GM13976 (cell line): ENCODE results near the gene EDN3.

Experiments used
- DNase-seq: peaks from one replicate; pipeline ENCODE4 v3.0.0; 2012; ENCODE audit warnings: low spot score
- in situ Hi-C: fragments of 300-500 bp; cut with MboI; formaldehyde crosslinking; loops from one replicate; pipeline ENCODE4 v1.12.0; 2022; ENCODE audit warnings: low sequenced_read_pairs, mixed read lengths, inconsistent platforms; ENCODE audit not compliant: unreplicated experiment
- TF ChIP-seq, protein P1 (sequence below): IDR thresholded peaks from 2 replicates; pipeline ENCODE4 v1.5.1; 2012; ENCODE audit warnings: borderline replicate concordance, mild to moderate bottlenecking; ENCODE audit not compliant: insufficient read depth; ENCODE audit errors: extremely low read depth, missing control alignments, control extremely low read depth

EDN3 gene, protein sequence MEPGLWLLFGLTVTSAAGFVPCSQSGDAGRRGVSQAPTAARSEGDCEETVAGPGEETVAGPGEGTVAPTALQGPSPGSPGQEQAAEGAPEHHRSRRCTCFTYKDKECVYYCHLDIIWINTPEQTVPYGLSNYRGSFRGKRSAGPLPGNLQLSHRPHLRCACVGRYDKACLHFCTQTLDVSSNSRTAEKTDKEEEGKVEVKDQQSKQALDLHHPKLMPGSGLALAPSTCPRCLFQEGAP

DNA sequence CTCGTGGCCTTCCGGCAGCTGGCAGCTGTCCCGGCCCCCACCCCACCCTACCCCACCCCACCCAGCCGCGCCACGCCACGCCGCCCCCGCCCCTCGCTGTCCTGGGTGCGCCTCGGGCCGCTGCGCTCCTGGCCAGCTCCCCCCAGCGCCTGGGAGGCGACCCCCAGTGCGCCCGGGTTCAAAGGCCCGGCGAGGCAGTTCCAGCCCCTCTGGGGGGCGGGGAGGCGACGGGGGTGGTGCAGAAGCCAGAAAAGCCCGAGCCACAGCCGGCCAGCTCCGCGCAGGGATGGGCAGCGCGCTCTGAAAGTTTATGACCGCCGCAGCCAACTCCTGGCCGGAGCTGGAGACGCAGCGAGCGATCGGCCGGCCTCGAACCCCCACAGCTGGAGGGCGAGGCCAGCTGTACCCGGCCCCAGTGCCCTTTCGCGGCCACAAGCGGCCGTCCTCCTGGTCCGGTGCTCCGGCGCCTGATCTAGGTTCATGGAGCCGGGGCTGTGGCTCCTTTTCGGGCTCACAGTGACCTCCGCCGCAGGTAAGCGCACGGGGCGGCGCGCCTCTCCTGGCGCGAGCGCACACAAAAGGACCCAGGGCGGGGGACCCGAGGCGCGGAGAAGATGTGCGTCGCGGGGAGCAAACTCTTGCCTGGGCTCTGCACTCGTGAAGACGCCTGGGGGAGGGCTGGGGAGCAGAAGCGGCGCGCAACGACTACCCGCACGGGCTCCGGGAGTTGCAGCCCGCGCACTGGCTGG is at the start of gene EDN3:
EDN3 (plus strand) TSS at position 279 of the 749 bp plus-strand sequence; CDS start at position 481, 202 bp downstream.
- in situ Hi-C loops: no loop called here
- TF ChIP-seq, protein P1, sequence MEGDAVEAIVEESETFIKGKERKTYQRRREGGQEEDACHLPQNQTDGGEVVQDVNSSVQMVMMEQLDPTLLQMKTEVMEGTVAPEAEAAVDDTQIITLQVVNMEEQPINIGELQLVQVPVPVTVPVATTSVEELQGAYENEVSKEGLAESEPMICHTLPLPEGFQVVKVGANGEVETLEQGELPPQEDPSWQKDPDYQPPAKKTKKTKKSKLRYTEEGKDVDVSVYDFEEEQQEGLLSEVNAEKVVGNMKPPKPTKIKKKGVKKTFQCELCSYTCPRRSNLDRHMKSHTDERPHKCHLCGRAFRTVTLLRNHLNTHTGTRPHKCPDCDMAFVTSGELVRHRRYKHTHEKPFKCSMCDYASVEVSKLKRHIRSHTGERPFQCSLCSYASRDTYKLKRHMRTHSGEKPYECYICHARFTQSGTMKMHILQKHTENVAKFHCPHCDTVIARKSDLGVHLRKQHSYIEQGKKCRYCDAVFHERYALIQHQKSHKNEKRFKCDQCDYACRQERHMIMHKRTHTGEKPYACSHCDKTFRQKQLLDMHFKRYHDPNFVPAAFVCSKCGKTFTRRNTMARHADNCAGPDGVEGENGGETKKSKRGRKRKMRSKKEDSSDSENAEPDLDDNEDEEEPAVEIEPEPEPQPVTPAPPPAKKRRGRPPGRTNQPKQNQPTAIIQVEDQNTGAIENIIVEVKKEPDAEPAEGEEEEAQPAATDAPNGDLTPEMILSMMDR: no peak
- no peak for DNase-seq

DNA sequence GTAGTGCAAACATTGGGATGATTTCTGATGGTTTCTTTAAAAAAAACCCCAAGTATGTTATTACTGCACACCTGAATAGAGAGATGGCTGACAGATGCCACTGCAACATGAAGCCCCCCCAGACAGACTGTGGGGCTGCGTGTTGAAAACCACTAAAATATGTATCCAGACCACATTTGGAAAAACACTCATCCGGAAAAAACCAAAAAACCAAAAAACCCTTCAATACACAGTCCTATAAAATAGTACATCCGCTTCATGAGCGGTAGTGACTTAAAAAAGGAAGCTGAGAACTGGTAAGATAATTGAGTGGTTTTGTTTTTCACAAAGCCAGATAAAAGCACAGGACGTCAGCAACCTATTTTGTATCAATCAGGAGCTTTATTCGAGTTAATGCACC is 47.1 kb upstream of the EDN3 start:
- TF ChIP-seq, protein P1: no peak
- in situ Hi-C loops: no loop called here
- no peak for DNase-seq

DNA sequence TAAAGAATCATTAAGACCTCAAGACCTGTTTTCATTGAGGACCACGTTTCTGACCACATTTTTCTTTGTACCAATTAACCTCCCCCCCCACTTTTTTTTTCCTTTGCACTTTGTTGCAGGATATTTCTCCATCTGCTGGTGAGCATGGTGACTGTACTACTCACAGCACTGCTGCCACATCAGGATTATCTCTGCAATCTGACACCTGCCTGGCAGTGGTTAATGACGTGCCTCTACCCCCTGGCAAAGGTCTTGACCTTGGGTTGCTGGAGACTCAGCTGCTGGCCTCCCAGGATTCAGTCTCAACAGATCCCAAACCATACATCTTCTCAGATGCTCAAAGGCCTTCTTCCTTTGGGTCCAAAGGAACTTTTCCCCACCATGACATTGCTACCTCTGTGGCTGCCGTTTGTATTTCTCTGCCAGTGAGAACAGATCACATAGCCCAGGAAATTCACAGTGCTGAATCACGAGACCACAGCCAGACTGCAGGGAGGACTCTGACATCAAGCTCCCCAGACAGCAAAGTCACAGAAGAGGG is 46.6 kb upstream of the EDN3 start:
- DNase-seq: no peak
- TF ChIP-seq, protein P1: no peak
- in situ Hi-C loops: no loop called here

DNA sequence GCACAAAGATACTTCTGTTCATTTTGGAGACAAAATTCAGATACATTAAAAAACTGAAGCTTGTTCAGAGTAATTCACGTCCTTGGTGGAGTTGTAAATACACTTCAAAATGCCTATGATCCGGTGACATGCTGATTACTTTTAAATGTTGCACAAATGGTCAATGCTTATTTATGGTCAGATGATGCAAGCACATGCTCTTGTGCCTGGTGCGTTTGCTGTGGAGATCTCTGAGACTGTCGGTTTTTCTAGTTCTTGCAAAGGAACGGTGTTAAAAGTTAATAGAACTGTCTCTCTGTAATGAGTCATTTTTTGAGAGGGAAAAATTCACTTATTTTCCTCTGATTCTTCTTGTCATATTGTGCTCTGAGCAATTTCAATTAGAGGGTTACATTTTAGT is 45.2 kb upstream of the EDN3 start:
- TF ChIP-seq, protein P1: no peak
- no peak for DNase-seq
- in situ Hi-C loops: no loop called here

DNA sequence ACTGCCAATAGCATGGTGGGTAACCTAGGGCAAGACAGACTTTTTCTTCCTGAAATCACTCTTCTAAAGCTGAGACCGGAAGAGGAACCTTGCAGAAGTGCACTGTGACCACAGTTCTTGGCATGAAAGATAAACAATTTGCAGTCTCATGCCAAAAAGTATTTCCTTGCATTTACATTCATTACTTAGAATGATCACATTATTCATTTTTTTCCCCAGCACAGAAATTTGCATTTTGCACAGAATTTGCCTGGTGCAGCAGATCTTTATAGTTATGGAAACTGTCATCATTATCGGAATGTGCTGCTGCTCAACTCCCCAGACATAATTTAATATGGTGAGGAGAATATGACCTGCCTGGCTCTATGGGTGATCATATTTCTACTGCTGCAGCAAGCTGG is 42.2 kb upstream of the EDN3 start:
- TF ChIP-seq, protein P1: no peak
- in situ Hi-C loops: no loop called here
- DNase-seq: no peak

DNA sequence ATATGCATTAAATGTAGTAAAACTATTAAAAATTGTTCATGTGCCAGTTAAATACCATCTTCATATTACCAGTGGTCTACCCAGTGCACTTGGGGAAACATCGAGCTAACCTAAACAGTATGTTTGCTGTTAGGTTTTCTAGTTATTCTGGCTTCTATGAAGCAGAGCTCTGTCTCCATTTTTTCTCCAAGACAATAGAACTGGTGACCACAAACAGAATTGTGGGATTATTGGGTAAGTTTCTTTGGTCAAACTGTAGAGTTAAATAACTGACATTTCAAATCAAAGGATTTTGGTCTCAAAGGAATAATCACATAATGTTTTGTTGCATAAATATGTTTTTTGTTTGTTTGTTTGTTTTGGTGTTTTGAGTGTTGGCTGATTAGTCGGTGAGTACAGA is 40.5 kb upstream of the EDN3 start:
- TF ChIP-seq, protein P1: no peak
- no peak for DNase-seq
- in situ Hi-C loops: no loop called here
